ENCODE data around the gene THRA.
A peak's percentile ranks its signal among the peaks of the same experiment; 100 is the strongest.
"Not testable (repeated sequence)": the region's sequence is repeated elsewhere in the genome, so short reads cannot be mapped to it uniquely, and the experiment has no call there.

THRA gene

DNA sequence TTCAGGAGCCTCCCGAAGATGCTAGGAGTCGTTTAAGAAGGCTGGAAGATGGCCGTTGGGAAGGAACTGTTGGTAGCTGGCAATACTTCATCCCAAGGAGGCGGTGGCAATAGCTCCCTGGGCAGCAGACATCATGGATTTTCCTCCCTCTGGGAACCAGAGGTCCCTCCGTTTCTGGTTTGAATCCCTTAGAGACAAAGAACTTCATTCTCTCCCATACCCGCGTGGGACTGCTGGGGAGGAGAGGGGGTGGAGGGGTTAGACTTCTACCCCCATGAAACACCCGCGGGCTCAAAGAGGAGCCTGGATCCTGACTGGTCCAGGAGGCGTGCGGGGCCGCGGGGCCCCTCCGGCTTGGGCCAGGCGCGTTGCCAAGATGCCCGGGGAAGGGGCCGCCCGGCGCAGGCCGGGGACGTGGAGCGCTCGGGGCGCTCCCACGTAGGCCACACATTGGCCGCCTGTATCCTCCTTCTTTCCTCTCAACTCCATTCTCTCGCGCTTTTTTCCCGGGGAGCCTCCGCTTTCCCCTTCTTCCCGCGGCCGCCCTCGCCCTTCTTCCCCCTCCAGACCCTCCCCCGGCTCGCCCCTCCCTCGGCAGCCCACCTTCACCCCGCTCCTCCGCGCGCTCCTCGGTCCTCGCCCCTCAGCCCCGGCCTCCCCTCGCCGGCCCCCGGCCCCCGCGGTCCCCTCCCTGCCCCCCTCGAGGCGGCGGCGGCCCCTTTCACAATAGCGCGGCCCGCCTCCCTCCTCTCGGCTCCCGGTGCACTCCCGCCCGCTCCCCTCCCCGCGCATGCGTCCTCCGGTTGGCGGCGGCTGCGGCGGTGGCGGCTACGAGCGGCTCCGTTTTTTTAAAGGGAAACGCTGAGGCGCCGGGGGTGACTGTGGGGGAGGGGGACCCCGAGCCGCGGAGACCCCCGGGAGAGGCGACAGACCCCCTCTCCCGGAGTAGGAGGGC is 58.7 kb downstream of the THRA start, which contains the start of gene MSL1:
Gene MSL1, plus strand, starts transcription at position 791 of the 955 bp plus-strand sequence. CDS start 642 bp downstream, outside the sequence.
- peak; percentile 87 for DNase-seq

DNA sequence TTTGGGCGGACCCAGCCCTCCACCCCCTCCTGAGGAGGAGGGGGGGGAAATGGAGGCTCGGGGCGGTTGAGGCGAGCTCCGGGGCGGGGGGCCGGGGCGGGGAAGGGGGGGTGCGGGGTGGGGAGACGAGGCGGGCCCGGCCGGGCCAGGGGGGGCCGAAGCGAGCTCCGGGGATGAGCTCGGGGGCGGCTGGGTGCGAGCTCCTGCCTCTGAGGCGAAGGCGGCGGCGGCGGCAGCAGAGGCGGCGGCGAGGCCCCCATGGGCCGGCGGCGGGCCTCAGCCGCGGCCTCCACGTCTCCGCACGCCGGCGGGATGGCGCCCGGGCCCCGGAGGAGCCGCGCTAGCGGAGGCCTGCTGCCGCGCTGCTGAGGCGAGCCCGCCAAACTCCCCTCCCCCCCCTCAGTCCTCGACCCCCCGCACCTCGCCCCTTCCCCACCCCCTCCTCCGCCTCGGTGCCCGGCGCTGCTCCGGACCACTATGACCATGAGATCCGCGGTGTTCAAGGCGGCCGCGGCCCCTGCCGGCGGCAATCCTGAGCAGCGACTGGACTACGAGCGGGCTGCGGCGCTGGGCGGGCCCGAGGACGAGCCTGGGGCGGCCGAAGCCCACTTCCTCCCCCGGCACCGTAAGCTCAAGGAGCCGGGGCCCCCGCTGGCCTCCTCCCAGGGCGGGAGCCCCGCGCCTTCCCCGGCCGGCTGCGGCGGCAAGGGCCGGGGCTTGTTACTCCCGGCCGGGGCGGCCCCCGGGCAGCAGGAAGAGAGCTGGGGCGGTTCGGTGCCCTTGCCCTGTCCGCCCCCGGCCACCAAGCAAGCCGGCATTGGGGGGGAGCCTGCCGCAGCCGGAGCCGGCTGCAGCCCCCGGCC is 59.6 kb downstream of the THRA start:
- no peak for DNase-seq

GRCh38 chr17:40122999-40123810 is 60.4 kb downstream of the THRA start:
- peak; percentile 45 for DNase-seq

DNA sequence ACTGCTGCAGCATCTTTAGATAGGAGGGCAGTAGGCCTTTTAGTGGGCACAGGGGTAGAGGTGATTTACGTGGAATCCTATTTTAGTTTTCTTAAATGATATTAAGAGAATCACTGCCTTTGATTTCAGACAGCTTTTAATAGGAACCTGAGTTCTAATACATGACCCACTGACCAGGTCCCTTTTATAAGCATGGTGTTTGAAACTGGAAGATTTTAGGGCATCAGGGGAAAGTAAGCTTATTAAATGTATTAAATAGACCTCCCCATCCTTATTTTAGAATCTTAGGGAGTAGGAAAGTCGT is 61.0 kb downstream of the THRA start:
- DNase-seq = no peak

- DNase-seq = no peak
Observed at GRCh38 chr17:40124279-40125141, 61.7 kb downstream of the THRA start.

DNA sequence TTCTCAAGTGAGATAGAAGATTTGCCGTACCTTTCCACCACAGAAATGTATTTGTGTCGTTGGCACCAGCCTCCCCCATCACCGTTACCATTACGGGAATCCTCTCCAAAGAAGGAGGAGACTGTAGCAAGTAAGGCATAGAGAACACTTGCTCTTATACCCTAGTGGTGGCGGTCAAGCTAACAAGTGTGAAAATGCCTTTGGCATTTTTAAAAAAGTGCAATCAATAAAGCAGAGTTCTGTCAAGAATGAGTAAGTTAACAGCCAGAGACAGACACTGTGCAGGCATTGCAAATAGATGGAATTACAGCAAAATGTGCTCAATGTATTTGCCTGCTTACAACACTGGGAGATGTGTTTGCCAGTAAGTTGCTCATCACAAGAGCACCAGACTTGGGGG is 66.7 kb downstream of the THRA start:
- DNase-seq = no peak

DNA sequence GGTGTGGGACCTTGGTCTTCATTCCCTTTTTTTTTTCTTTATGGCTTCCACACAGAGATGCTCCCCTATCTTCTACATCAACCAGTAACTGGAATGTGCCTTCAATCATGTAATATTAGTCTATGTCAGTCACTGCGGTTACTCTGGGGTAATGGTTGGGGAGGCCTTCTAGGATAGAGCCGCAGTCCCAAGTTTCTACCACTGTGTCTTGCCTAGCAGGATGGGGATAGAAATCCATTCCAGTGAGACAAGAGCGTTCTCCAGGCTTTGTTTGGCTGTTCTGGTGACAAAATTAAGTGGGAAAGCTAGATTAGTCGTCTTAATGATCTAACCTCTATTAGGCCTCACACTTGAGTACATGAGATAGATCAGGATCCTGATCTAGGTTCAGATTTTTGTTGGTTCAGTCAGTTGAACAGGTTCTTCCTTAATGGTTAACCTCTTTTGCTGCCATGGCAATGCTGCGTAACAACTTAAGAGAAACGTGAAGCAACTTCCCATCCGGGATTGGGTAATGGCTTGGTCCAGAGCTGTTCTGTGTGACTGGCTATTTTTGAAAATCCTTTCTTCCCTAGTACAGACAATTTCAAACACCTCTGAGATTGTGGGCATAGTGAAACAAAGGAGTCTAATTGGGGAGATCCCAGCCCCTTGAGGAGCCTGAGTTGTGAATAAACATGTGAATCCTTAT is 67.7 kb downstream of the THRA start:
- no peak for DNase-seq

- no peak for DNase-seq
Observed at GRCh38 chr17:40134184-40134583, 71.4 kb downstream of the THRA start.

DNA sequence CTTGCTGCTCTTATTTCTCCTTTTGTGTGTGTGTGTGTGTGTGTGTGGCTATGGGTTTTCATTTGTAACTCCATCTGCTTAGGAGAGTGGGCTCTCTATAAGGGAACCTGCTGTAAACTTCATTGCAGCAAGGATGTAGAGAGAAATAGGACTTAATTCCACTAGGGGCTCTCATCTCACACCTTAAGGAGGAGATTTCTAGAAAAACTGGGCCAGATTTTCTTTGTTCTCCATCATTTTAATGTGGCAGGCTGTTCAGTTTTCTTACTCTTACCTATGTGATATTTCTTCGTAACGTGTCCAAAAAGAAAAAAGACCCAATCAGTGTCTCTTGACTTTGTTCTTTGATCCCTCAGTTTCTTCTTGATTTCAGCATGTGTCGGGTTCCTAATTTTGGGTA is 73.1 kb downstream of the THRA start:
- no peak for DNase-seq

- no peak for DNase-seq
Observed at GRCh38 chr17:40139566-40140058, 76.8 kb downstream of the THRA start.

DNA sequence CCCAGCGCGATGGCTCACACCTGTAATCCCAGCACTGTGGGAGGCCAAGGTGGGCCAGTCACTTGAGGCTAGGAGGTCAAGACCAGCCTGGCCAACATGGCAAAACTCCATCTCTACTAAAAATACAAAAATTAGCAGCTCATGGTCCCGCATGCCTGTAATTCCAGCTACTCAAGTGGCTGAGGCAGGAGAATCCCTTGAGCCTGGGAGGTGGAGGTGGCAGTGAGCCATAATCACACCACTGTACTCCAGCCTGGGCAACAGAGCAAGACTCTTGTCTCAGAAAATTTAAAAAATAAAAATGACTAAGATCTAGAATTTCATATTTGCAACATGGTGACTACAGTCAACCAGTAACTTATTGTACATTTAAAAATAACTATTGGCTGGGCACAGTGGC is 80.4 kb downstream of the THRA start:
- not testable (repeated sequence) for DNase-seq

Data from fibroblast of skin of right quadriceps (primary cell).